Endothelial cell of umbilical vein (primary cell): Measurements from ENCODE around the gene ZEB1. TPM values are rescaled to one million over a fixed set of nuclear protein-coding genes. Genes with fewer than 3 reads are reported as not detected.

ENCODE experiments used
- BruUV-seq: library from RNA; stranded (reverse); fragments of 400-500 nt; replicated peaks from 2 replicates; lab custom pipeline; 2021; lab: Mats Ljungman, UMichigan
- CTCF ChIA-PET: fragments of 300-600, 350-600 bp; sonication (Branson Sonifier 250); formaldehyde crosslinking; loops from one replicate; lab custom pipeline; 2021; ENCODE audit warnings: antibody characterized with exemption, inconsistent platforms; lab: Charles Lee
- POLR2A ChIA-PET: fragments of 300-600, 350-600 bp; sonication (Branson Sonifier 250); formaldehyde crosslinking; loops from one replicate; lab custom pipeline; 2021; ENCODE audit warnings: antibody characterized with exemption, inconsistent platforms; lab: Charles Lee
- DNase-seq: peaks from one replicate; pipeline ENCODE4 v3.0.0-alpha.2; 2011; ENCODE audit warnings: low read depth, low spot score
- FAIRE-seq: peaks from 2 replicates; lab custom pipeline; 2011; peaks lifted over from hg19 to GRCh38; lab: Jason Lieb, UNC
- H2AFZ ChIP-seq: 2 replicates; pipeline ENCODE4 v1.6.0; 2012; ENCODE audit warnings: low read depth, low read length, control low read depth, inconsistent platforms
- H3K27ac ChIP-seq: 2 replicates; pipeline ENCODE4 v1.5.1; 2011; ENCODE audit warnings: low read depth, mild to moderate bottlenecking, control low read depth, low read length, moderate library complexity; ENCODE audit not compliant: insufficient read depth
- H3K27me3 ChIP-seq, 2 experiments: 2 replicates each; pipeline versions ENCODE4 v1.6.0 to v1.6.1; 2011; ENCODE audit warnings: low read length in 2 of 2, mixed read lengths in 1 of 2; ENCODE audit not compliant: control insufficient read depth in 2 of 2, insufficient read depth in 2 of 2
- H3K36me3 ChIP-seq, 2 experiments: 2 replicates in 1 of 2; 3 replicates in 1 of 2; pipeline ENCODE4 v1.5.1; 2011; ENCODE audit warnings: low read length in 2 of 2, mild to moderate bottlenecking in 1 of 2, moderate library complexity in 1 of 2; ENCODE audit not compliant: control insufficient read depth in 2 of 2, insufficient read depth in 2 of 2; ENCODE audit errors: extremely low read depth in 1 of 2
- H3K4me1 ChIP-seq: 3 replicates; pipeline ENCODE4 v1.5.1; 2011; ENCODE audit warnings: mild to moderate bottlenecking, low read length; ENCODE audit not compliant: control insufficient read depth, insufficient read depth; ENCODE audit errors: extremely low read depth
- H3K4me2 ChIP-seq: 2 replicates; pipeline ENCODE4 v1.6.1; 2011; ENCODE audit warnings: low read length, control low read depth, mixed read lengths; ENCODE audit not compliant: insufficient read depth
- H3K4me3 ChIP-seq, 3 experiments: fragments of 200-600 bp in 1 of 3; sonication (generic), shearing (Covaris generic) in 1 of 3; replicated peaks in 1 of 3; 2 replicates each; pipeline ENCODE4 v1.5.1; 2011 to 2016; ENCODE audit warnings: control low read depth in 3 of 3, low read length in 3 of 3, mild to moderate bottlenecking in 2 of 3, inconsistent platforms in 1 of 3, low read depth in 1 of 3, moderate library complexity in 1 of 3; ENCODE audit not compliant: insufficient read depth in 1 of 3
- H3K79me2 ChIP-seq: 2 replicates; pipeline ENCODE4 v1.6.0; 2012; ENCODE audit warnings: low read length, inconsistent platforms; ENCODE audit not compliant: control insufficient read depth, insufficient read depth
- H3K9ac ChIP-seq: replicated peaks from 2 replicates; pipeline ENCODE3; 2011; ENCODE audit warnings: low read length, control low read depth; ENCODE audit not compliant: insufficient read depth; ENCODE audit errors: extremely low read depth
- H3K9me1 ChIP-seq: replicated peaks from 3 replicates; pipeline ENCODE4 v1.6.0; 2011; ENCODE audit warnings: mild to moderate bottlenecking, low read length; ENCODE audit not compliant: control insufficient read depth, insufficient read depth; ENCODE audit errors: extremely low read depth
- H3K9me3 ChIP-seq: replicated peaks from 2 replicates; pipeline ENCODE4 v1.5.1; 2012; ENCODE audit warnings: low read length, inconsistent platforms; ENCODE audit not compliant: control insufficient read depth, insufficient read depth
- H4K20me1 ChIP-seq: replicated peaks from 2 replicates; pipeline ENCODE3; 2011; ENCODE audit warnings: mild to moderate bottlenecking, low read length; ENCODE audit not compliant: control insufficient read depth, insufficient read depth; ENCODE audit errors: extremely low read depth
- CTCF ChIP-seq, 2 donors: IDR thresholded peaks; 1 replicate in 1 of 2; 2 replicates in 1 of 2; pipeline ENCODE4 v1.5.1; 2011; ENCODE audit warnings: low read length in 2 of 2, mild to moderate bottlenecking in 2 of 2, moderate library complexity in 2 of 2, control low read depth in 1 of 2, inconsistent platforms in 1 of 2, low read depth in 1 of 2; ENCODE audit not compliant: insufficient read depth in 1 of 2; ENCODE audit errors: extremely low read depth in 1 of 2
- EZH2 ChIP-seq: IDR thresholded peaks from 2 replicates; pipeline ENCODE4 v1.6.1; 2012; ENCODE audit warnings: borderline replicate concordance, low read depth, mild to moderate bottlenecking, moderate library complexity, low read length, inconsistent platforms; ENCODE audit not compliant: severe bottlenecking
- FOS ChIP-seq: IDR thresholded peaks from 2 replicates; pipeline ENCODE4 v1.6.1; 2011; ENCODE audit warnings: mild to moderate bottlenecking, low read length, moderate library complexity, borderline replicate concordance; ENCODE audit not compliant: insufficient read depth
- GATA2 ChIP-seq: IDR thresholded peaks from 2 replicates; pipeline ENCODE4 v1.7.0; 2011; ENCODE audit warnings: low read depth, mild to moderate bottlenecking, moderate library complexity, mixed read lengths, low read length; ENCODE audit not compliant: insufficient read length, insufficient read depth
- JUN ChIP-seq: IDR thresholded peaks from 2 replicates; pipeline ENCODE4 v1.6.1; 2011; ENCODE audit warnings: borderline replicate concordance, low read depth; ENCODE audit not compliant: insufficient read length, insufficient read depth
- MYC ChIP-seq: IDR thresholded peaks from one replicate; pipeline ENCODE4 v1.6.1; 2011; ENCODE audit warnings: mild to moderate bottlenecking, low read depth, low read length
- POLR2A ChIP-seq: IDR thresholded peaks from 2 replicates; pipeline ENCODE4 v1.6.1; 2012; ENCODE audit warnings: low read depth, mild to moderate bottlenecking, control low read depth, low read length
- dilution Hi-C: fragments of 300-500 bp; cut with MboI; formaldehyde crosslinking; loops from one replicate; pipeline ENCODE4 v1.15.0; 2019; ENCODE audit warnings: low sequenced_read_pairs; ENCODE audit not compliant: extremely low pct_ligation_motif_present
- intact Hi-C: fragments of 100-400 bp; cut with micrococcal nuclease; formaldehyde crosslinking; loops from one replicate; pipeline ENCODE4 v1.10.0; 2022
- polyA plus RNA-seq, 4 experiments: library from polyadenylated mRNA; depleted of rRNA in 3 of 4; stranded (reverse) in 3 of 4; unstranded in 1 of 4; fragments of >200 nt; gene quantifications; 2 replicates each; pipeline versions ENCODE4 v1.2.1 to v1.2.3, GENCODE V29; 2011 to 2012; ENCODE audit warnings: missing spikeins in 1 of 4
- total RNA-seq: library from RNA; stranded (reverse); gene quantifications from 2 replicates; pipeline ENCODE4 v1.2.3, GENCODE V29; 2021

Gene ZEB1
- total and polyA plus RNA-seq, 2 donors (not counting 3 experiments of a cell fraction or from before 2014, with no cell fraction given): 19.8 to 130 TPM

- DNase-seq (no peak), FAIRE-seq (no peak)
- H3K79me2 ChIP-seq: no peaks in the 10 kb centered on the region
- no peaks in the 10 kb centered on the region for H4K20me1 ChIP-seq
- CTCF ChIA-PET: interaction anchor here (1.0 to 3.0 kb wide), 4 partner anchors 12 to 293 kb away, joined by 4 to 9 read pairs (median 6); no protein-coding TSS in a partner anchor
- H3K36me3 ChIP-seq: peaks cover 9 to 31% of the 10 kb centered on the region in 2 experiments
- no peaks in the 10 kb centered on the region for H3K4me1 ChIP-seq
- H3K27me3 ChIP-seq: no peaks in the 10 kb centered on the region
- no peak overlapping the region for H3K27ac ChIP-seq
- BruUV-seq: no TSS peak
- dilution Hi-C loops (no loop called here), intact Hi-C loops (no loop called here)
- POLR2A ChIA-PET: interaction anchor here (0.9 kb wide), 1 partner anchor 13 kb away, joined by 3 read pairs; no protein-coding TSS in a partner anchor
- TF ChIP-seq CTCF (IDR thresholded peaks at IDR 0.05; ENCODE audit: extremely low read depth in 1 of 2, insufficient read depth in 1 of 2, low read depth in 1 of 2, low read length in 2 of 2) (no peak), JUN (no peak), FOS (no peak)
- H3K9me1 ChIP-seq: peaks cover 3% of the 10 kb centered on the region
- H3K9ac ChIP-seq: no peak overlapping the region
- H3K9me3 ChIP-seq: no peaks in the 10 kb centered on the region
- H3K4me2 ChIP-seq: no peak overlapping the region
- H2AFZ ChIP-seq: no peak overlapping the region
- H3K4me3 ChIP-seq: no peak overlapping the region
These were observed 196.1 kb downstream of the ZEB1 start for GRCh38 chr10:31515116-31515515.

GRCh38 chr10:31515819-31516402 is 196.9 kb downstream of the ZEB1 start:
- BruUV-seq: no TSS peak
- ChIA-PET POLR2A (interaction anchor here (0.9 kb wide), 1 partner anchor 12 kb away, joined by 3 read pairs; no protein-coding TSS in a partner anchor), CTCF (interaction anchor here (1.0 to 3.0 kb wide), 6 partner anchors 12 to 731 kb away, joined by 3 to 9 read pairs (median 4); no protein-coding TSS in a partner anchor)
- Histone ChIP-seq H3K9ac (no peak overlapping the region), H3K79me2 (no peaks in the 10 kb centered on the region), H3K36me3 (peaks cover 14 to 39% of the 10 kb centered on the region in 2 experiments), H3K9me1 (peaks cover 3% of the 10 kb centered on the region), H3K9me3 (no peaks in the 10 kb centered on the region), H2AFZ (no peak overlapping the region), H3K27ac (no peak overlapping the region), H3K4me2 (no peak overlapping the region), H3K4me3 (no peak overlapping the region), H4K20me1 (no peaks in the 10 kb centered on the region), H3K4me1 (no peaks in the 10 kb centered on the region), H3K27me3 (no peaks in the 10 kb centered on the region)
- intact Hi-C loops: no loop called here
- TF ChIP-seq POLR2A (no peak), GATA2 (no peak), EZH2 (no peak), MYC (no peak), FOS (peak; percentile 24)
- dilution Hi-C loops: no loop called here
- no peak for DNase-seq
- FAIRE-seq: no peak
